HEK293T (cell line): Measurements from ENCODE around the gene CAMK1D.

Source experiments
- ARNT ChIP-seq: fragments of 450-650 bp; IDR thresholded peaks from 2 replicates; pipeline ENCODE4 v1.6.1; 2017; ENCODE audit warnings: mild to moderate bottlenecking
- ELF4 ChIP-seq: fragments of 450-650 bp; IDR thresholded peaks from 2 replicates; pipeline ENCODE4 v1.6.1; 2017; ENCODE audit warnings: antibody characterized with exemption
- FOXA1 ChIP-seq: fragments of 450-650 bp; IDR thresholded peaks from 2 replicates; pipeline ENCODE4 v1.6.1; 2016; ENCODE audit warnings: mild to moderate bottlenecking
- FOXK2 ChIP-seq: fragments of 450-650 bp; IDR thresholded peaks from 2 replicates; pipeline ENCODE4 v1.6.1; 2016; ENCODE audit warnings: mild to moderate bottlenecking
- NFRKB ChIP-seq: fragments of 450-650 bp; IDR thresholded peaks from 2 replicates; pipeline ENCODE4 v1.6.1; 2016; ENCODE audit warnings: mild to moderate bottlenecking, moderate library complexity
- SP1 ChIP-seq: fragments of 450-650 bp; IDR thresholded peaks from 2 replicates; pipeline ENCODE4 v1.6.1; 2017
- SUZ12 ChIP-seq: fragments of 450-650 bp; IDR thresholded peaks from 2 replicates; pipeline ENCODE4 v1.6.1; 2016; ENCODE audit warnings: mild to moderate bottlenecking
- TARDBP ChIP-seq: fragments of 450-650 bp; IDR thresholded peaks from 2 replicates; pipeline ENCODE4 v1.6.1; 2016
- ZNF384 ChIP-seq: fragments of 450-650 bp; IDR thresholded peaks from 2 replicates; pipeline ENCODE4 v1.6.1; 2016

DNA sequence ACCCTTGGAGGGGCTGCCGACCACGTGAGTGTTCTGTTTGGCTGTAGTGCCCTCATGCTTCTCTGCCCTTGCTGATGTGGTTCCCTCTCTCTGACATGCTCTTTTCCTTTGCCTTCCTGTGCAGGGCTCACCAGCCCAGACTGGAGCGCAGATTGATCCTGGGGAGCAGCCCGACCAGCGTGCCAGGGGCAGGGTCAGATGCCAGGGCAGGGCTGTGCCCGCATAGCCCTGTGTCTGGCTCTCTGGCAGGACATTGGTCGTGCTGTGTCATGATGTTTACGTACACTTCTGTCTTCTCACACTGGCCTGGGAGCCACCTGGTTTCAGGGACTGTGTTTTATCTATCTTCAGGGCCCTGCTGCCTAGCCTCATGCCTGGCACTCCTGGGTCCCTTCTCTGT is 300.8 kb downstream of the CAMK1D start:
- TF ChIP-seq ELF4 (no peak), SUZ12 (no peak), TARDBP (no peak), SP1 (no peak), NFRKB (no peak), FOXA1 (no peak), ARNT (no peak), FOXK2 (no peak), ZNF384 (no peak)
